ENCODE measurements around the gene ATP6V1G3. TPM values are rescaled to one million over a fixed set of nuclear protein-coding genes. Genes with fewer than 3 reads are reported as not detected.
"Not testable (repeated sequence)": the region's sequence is repeated elsewhere in the genome, so short reads cannot be mapped to it uniquely, and the experiment has no call there.

The ATP6V1G3 gene
- total RNA-seq, 1 donor from 2014 or later = not detected

- Mint-ChIP-seq H3K4me1 (ENCODE audit: low read depth) (no peaks in the 10 kb centered on the region), H3K9me3 (no peaks in the 10 kb centered on the region), H3K4me3 (no peak overlapping the region), H3K36me3 (ENCODE audit: low read depth) (no peaks in the 10 kb centered on the region), H3K27me3 (ENCODE audit: insufficient read depth) (peaks cover 4% of the 10 kb centered on the region), H3K27ac (no peak overlapping the region)
- intact Hi-C loops (cut with micrococcal nuclease) = no loop called here
- no peak for DNase-seq (ENCODE audit: low spot score)
These were observed 49.5 kb downstream of the ATP6V1G3 start for GRCh38 chr1:198491028-198491427.

GRCh38 chr1:198490224-198490623, 50.3 kb downstream of the ATP6V1G3 start:
- H3K36me3 Mint-ChIP-seq (ENCODE audit: low read depth) = no peaks in the 10 kb centered on the region
- no peaks in the 10 kb centered on the region for H3K4me1 Mint-ChIP-seq (ENCODE audit: low read depth)
- no peak overlapping the region for H3K27ac Mint-ChIP-seq
- no peak overlapping the region for H3K4me3 Mint-ChIP-seq
- H3K27me3 Mint-ChIP-seq (ENCODE audit: insufficient read depth) = peaks cover 7% of the 10 kb centered on the region
- intact Hi-C loops (cut with micrococcal nuclease) = no loop called here
- DNase-seq (ENCODE audit: low spot score) = no peak
- H3K9me3 Mint-ChIP-seq = no peaks in the 10 kb centered on the region

- no peaks in the 10 kb centered on the region for H3K9me3 Mint-ChIP-seq
- H3K4me3 Mint-ChIP-seq = no peak overlapping the region
- H3K4me1 Mint-ChIP-seq (ENCODE audit: low read depth) = no peaks in the 10 kb centered on the region
- H3K27ac Mint-ChIP-seq = no peak overlapping the region
- H3K27me3 Mint-ChIP-seq (ENCODE audit: insufficient read depth) = peaks cover 7% of the 10 kb centered on the region
- DNase-seq (ENCODE audit: low spot score) = no peak
- intact Hi-C loops (cut with micrococcal nuclease) = no loop called here
- H3K36me3 Mint-ChIP-seq (ENCODE audit: low read depth) = no peaks in the 10 kb centered on the region
These were observed 53.6 kb downstream of the ATP6V1G3 start for GRCh38 chr1:198486903-198487302.

- no peak overlapping the region for H3K27ac Mint-ChIP-seq
These were observed 56.8 kb downstream of the ATP6V1G3 start for GRCh38 chr1:198483645-198484044.

GRCh38 chr1:198483006-198483405, 57.5 kb downstream of the ATP6V1G3 start:
- no peak for DNase-seq (ENCODE audit: low spot score)
- H3K36me3 Mint-ChIP-seq (ENCODE audit: low read depth) = no peaks in the 10 kb centered on the region
- H3K27me3 Mint-ChIP-seq (ENCODE audit: insufficient read depth) = peaks cover 3% of the 10 kb centered on the region
- no peak overlapping the region for H3K4me3 Mint-ChIP-seq
- no peaks in the 10 kb centered on the region for H3K9me3 Mint-ChIP-seq
- no peak overlapping the region for H3K27ac Mint-ChIP-seq
- H3K4me1 Mint-ChIP-seq (ENCODE audit: low read depth) = no peaks in the 10 kb centered on the region
- intact Hi-C loops (cut with micrococcal nuclease) = no loop called here

More at GRCh38 chr1:198483645-198484044, 56.8 kb downstream of the ATP6V1G3 start:
- no peak for DNase-seq (ENCODE audit: low spot score)
- Mint-ChIP-seq H3K9me3 (no peaks in the 10 kb centered on the region), H3K4me3 (no peak overlapping the region), H3K27me3 (ENCODE audit: insufficient read depth) (peaks cover 3% of the 10 kb centered on the region), H3K36me3 (ENCODE audit: low read depth) (no peaks in the 10 kb centered on the region), H3K4me1 (ENCODE audit: low read depth) (no peaks in the 10 kb centered on the region)
- intact Hi-C loops (cut with micrococcal nuclease) = no loop called here

- peaks cover 1% of the 10 kb centered on the region for H3K36me3 Mint-ChIP-seq (ENCODE audit: low read depth)
- H3K4me3 Mint-ChIP-seq = no peak overlapping the region
These were observed 58.8 kb downstream of the ATP6V1G3 start for GRCh38 chr1:198481661-198482060.

GRCh38 chr1:198480876-198481275, 59.6 kb downstream of the ATP6V1G3 start:
- no peak overlapping the region for H3K27ac Mint-ChIP-seq
- peaks cover 1% of the 10 kb centered on the region for H3K36me3 Mint-ChIP-seq (ENCODE audit: low read depth)
- H3K27me3 Mint-ChIP-seq (ENCODE audit: insufficient read depth) = peaks cover 7% of the 10 kb centered on the region
- peaks cover 6% of the 10 kb centered on the region for H3K9me3 Mint-ChIP-seq
- no peak for DNase-seq (ENCODE audit: low spot score)
- H3K4me3 Mint-ChIP-seq = no peak overlapping the region
- intact Hi-C loops (cut with micrococcal nuclease) = no loop called here
- no peaks in the 10 kb centered on the region for H3K4me1 Mint-ChIP-seq (ENCODE audit: low read depth)

More at GRCh38 chr1:198481661-198482060, 58.8 kb downstream of the ATP6V1G3 start:
- Mint-ChIP-seq H3K27me3 (ENCODE audit: insufficient read depth) (peaks cover 6% of the 10 kb centered on the region), H3K9me3 (no peaks in the 10 kb centered on the region), H3K4me1 (ENCODE audit: low read depth) (no peaks in the 10 kb centered on the region), H3K27ac (no peak overlapping the region)
- DNase-seq (ENCODE audit: low spot score) = no peak
- intact Hi-C loops (cut with micrococcal nuclease) = no loop called here

GRCh38 chr1:198477354-198477753, 63.1 kb downstream of the ATP6V1G3 start:
- H3K36me3 Mint-ChIP-seq (ENCODE audit: low read depth); H3K4me1 Mint-ChIP-seq (ENCODE audit: low read depth); H3K27ac Mint-ChIP-seq; H3K4me3 Mint-ChIP-seq; DNase-seq (ENCODE audit: low spot score); intact Hi-C loops (cut with micrococcal nuclease): not testable (repeated sequence)
- Mint-ChIP-seq H3K27me3 (ENCODE audit: insufficient read depth) (peaks cover 10% of the 10 kb centered on the region), H3K9me3 (peaks cover 18% of the 10 kb centered on the region)

Other genes with a start within 250 kb of the ATP6V1G3 start
- 512 and 516 TPM in 2 replicates for gene PTPRC, start 98.4 kb upstream of the ATP6V1G3 start, total RNA-seq

All from activated T-helper 1 cell treated with anti-CD3 and anti-CD28 coated beads, Interleukin-12 subunit alpha, Interleukin-12 subunit beta, Interleukin-2, Interleukin-4 antibody, amounts not matched to agents 30 ng/mL and 10 ng/mL and 1 ng/mL, durations not matched to agents 14 hours and 24 hours and 36 hours (primary cell).